Right ventricle myocardium inferior (tissue), 1 donor: ENCODE measurements around the gene COL19A1. TPM values are rescaled to one million over a fixed set of nuclear protein-coding genes. Genes with fewer than 3 reads are reported as not detected.
"Not testable (repeated sequence)": the region's sequence is repeated elsewhere in the genome, so short reads cannot be mapped to it uniquely, and the experiment has no call there.

Experiments
- ATAC-seq: fragments of 200-7000 bp; cut with Tn5 transposase; one replicate; pipeline ENCODE4 v1.9.1; 2020; ENCODE audit warnings: mild to moderate bottlenecking, moderate library complexity
- DNase-seq: peaks from one replicate; pipeline ENCODE4 v3.0.0; 2021; ENCODE audit errors: missing footprints
- intact Hi-C: fragments of 100-400 bp; cut with DNase I; formaldehyde crosslinking; loops from one replicate; pipeline ENCODE4 v1.11.0; 2022
- total RNA-seq: library from RNA; stranded (reverse); fragmentation: NEBNext Ultra II Directional; extraction: Animal tissue kit (Norgen Biotek cat#: 25700); gene quantifications from one replicate; pipeline ENCODE4 v1.2.1, GENCODE V29; 2021
- donor health status: DM: no; HTN: yes; CAD: no; lungs with severe emphysema.

COL19A1 gene
- total RNA-seq, 1 donor from 2014 or later: 1.2 TPM

- intact Hi-C loops: no loop called here
- DNase-seq (no peak), ATAC-seq (no peak)
Measured at GRCh38 chr6:69863766-69864165, 2.6 kb upstream of the COL19A1 start.

GRCh38 chr6:69865126-69865525 is 1.2 kb upstream of the COL19A1 start:
- intact Hi-C loops: no loop called here
- no peak for ATAC-seq
- DNase-seq: no peak

- intact Hi-C loops: no loop called here
- DNase-seq (peak; percentile 78), ATAC-seq (peak; percentile 93)
Measured at GRCh38 chr6:69866770-69867638, 648 bp downstream of the COL19A1 start.

- DNase-seq: no peak
- intact Hi-C loops: no loop called here
- ATAC-seq: no peak
Measured at GRCh38 chr6:69867639-69867976, 1.3 kb downstream of the COL19A1 start.

GRCh38 chr6:69868252-69868804 is 2.0 kb downstream of the COL19A1 start:
- intact Hi-C loops: no loop called here
- ATAC-seq: no peak
- DNase-seq: no peak

- intact Hi-C loops: no loop called here
- ATAC-seq: no peak
- no peak for DNase-seq
Measured at GRCh38 chr6:69868961-69869360, 2.6 kb downstream of the COL19A1 start.

GRCh38 chr6:69871107-69871506 is 4.8 kb downstream of the COL19A1 start:
- DNase-seq (no peak), ATAC-seq (no peak)
- intact Hi-C loops: no loop called here

GRCh38 chr6:69873291-69873690 is 6.9 kb downstream of the COL19A1 start:
- intact Hi-C loops: no loop called here
- DNase-seq: no peak
- no peak for ATAC-seq

GRCh38 chr6:69875715-69876114 is 9.4 kb downstream of the COL19A1 start:
- ATAC-seq (no peak), DNase-seq (no peak)
- intact Hi-C loops: no loop called here

GRCh38 chr6:69878795-69879194 is 12.4 kb downstream of the COL19A1 start:
- ATAC-seq (no peak), DNase-seq (no peak)
- intact Hi-C loops: no loop called here

GRCh38 chr6:69880601-69881000 is 14.2 kb downstream of the COL19A1 start:
- DNase-seq (no peak), ATAC-seq (no peak)
- intact Hi-C loops: no loop called here

- DNase-seq: no peak
- ATAC-seq: no peak
- intact Hi-C loops: no loop called here
Measured at GRCh38 chr6:69881322-69882151, 15.2 kb downstream of the COL19A1 start.

- DNase-seq (no peak), ATAC-seq (no peak)
- intact Hi-C loops: no loop called here
Measured at GRCh38 chr6:69883551-69883950, 17.2 kb downstream of the COL19A1 start.

- DNase-seq (no peak), ATAC-seq (no peak)
- intact Hi-C loops: no loop called here
Measured at GRCh38 chr6:69884231-69884630, 17.9 kb downstream of the COL19A1 start.

- intact Hi-C loops: no loop called here
- DNase-seq (no peak), ATAC-seq (no peak)
Measured at GRCh38 chr6:69887026-69887425, 20.7 kb downstream of the COL19A1 start.

GRCh38 chr6:69887714-69888345 is 21.5 kb downstream of the COL19A1 start:
- ATAC-seq (no peak), DNase-seq (no peak)
- intact Hi-C loops: no loop called here

- ATAC-seq: no peak
- DNase-seq: no peak
Measured at GRCh38 chr6:69888482-69889233, 22.3 kb downstream of the COL19A1 start.

GRCh38 chr6:69889234-69889974 is 23.0 kb downstream of the COL19A1 start:
- DNase-seq, ATAC-seq, intact Hi-C loops: not testable (repeated sequence)

More at GRCh38 chr6:69888482-69889233, 22.3 kb downstream of the COL19A1 start:
- intact Hi-C loops: no loop called here
